ENCODE data around the gene SLC24A1.

DNA sequence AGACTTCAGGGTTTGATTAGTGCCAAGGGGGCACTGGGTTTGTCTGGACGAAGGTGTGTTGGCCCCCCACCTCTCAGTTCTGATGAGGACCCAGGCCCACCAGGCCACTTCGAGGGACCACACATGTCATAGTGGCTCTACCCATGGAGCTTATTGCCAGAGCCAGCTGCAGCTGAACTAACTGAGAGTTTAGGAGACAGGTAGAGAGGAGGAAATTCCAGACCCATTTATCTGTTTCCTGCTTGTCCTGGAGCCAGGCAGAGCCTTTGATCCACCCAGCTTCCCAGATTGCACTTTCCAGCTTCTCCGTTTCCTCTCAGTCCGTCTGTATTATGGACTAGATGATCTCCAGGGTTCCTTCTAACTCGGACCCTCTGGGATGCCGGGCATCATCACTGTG is 20.9 kb downstream of the SLC24A1 start:
- no peak for TF ChIP-seq POLR2A (IDR thresholded peaks at IDR 0.05)
- TF ChIP-seq, protein P1, sequence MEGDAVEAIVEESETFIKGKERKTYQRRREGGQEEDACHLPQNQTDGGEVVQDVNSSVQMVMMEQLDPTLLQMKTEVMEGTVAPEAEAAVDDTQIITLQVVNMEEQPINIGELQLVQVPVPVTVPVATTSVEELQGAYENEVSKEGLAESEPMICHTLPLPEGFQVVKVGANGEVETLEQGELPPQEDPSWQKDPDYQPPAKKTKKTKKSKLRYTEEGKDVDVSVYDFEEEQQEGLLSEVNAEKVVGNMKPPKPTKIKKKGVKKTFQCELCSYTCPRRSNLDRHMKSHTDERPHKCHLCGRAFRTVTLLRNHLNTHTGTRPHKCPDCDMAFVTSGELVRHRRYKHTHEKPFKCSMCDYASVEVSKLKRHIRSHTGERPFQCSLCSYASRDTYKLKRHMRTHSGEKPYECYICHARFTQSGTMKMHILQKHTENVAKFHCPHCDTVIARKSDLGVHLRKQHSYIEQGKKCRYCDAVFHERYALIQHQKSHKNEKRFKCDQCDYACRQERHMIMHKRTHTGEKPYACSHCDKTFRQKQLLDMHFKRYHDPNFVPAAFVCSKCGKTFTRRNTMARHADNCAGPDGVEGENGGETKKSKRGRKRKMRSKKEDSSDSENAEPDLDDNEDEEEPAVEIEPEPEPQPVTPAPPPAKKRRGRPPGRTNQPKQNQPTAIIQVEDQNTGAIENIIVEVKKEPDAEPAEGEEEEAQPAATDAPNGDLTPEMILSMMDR (IDR thresholded peaks at IDR 0.05): no peak

All from Peyer's patch (tissue), 4 donors.